GM12878 (cell line): ENCODE results near the gene AP4S1.
"Not testable (repeated sequence)": the region's sequence is repeated elsewhere in the genome, so short reads cannot be mapped to it uniquely, and the experiment has no call there.

Experiments used
- CBX5 ChIP-seq: sonication (generic); IDR thresholded peaks from 2 replicates; pipeline ENCODE4 v1.6.1; 2016; ENCODE audit warnings: low read depth, moderate library complexity, mild to moderate bottlenecking, inconsistent platforms
- EP300 ChIP-seq, 2 experiments: fragments of 150-350 bp in 1 of 2; IDR thresholded peaks; 2 replicates each; pipeline ENCODE4 v1.6.1; 2011 to 2012; ENCODE audit warnings: low read depth in 2 of 2, low read length in 2 of 2, borderline replicate concordance in 1 of 2, improper control_type of control experiment in 1 of 2, inconsistent platforms in 1 of 2; ENCODE audit not compliant: control insufficient read depth in 1 of 2
- POLR2A ChIP-seq: IDR thresholded peaks from 2 replicates; pipeline ENCODE4 v1.6.1; 2011; ENCODE audit warnings: low read depth, mild to moderate bottlenecking, low read length
- SUPT20H ChIP-seq: IDR thresholded peaks from 2 replicates; pipeline ENCODE4 v1.6.1; 2011; ENCODE audit warnings: low read depth, mild to moderate bottlenecking, low read length, moderate library complexity, borderline replicate concordance; ENCODE audit not compliant: control insufficient read depth
- TF ChIP-seq, protein P1 (sequence below): IDR thresholded peaks from 2 replicates; pipeline ENCODE4 v1.6.1; 2011; ENCODE audit warnings: low read depth, mild to moderate bottlenecking, low read length, moderate library complexity, borderline replicate concordance; ENCODE audit errors: extremely low read depth
- TF ChIP-seq, protein P2 (sequence below): IDR thresholded peaks from 2 replicates; pipeline ENCODE4 v1.6.1; 2012; ENCODE audit warnings: low read depth, low read length, improper control_type of control experiment
- TF ChIP-seq, protein P3 (sequence below), 3 experiments: IDR thresholded peaks in 2 of 3; conservative IDR thresholded peaks in 1 of 3; 2 replicates each; pipeline ENCODE4 v1.5.1; 2011; ENCODE audit warnings: low read depth in 3 of 3, low read length in 3 of 3, mild to moderate bottlenecking in 3 of 3, control low read depth in 2 of 3, moderate library complexity in 2 of 3, inconsistent platforms in 1 of 3, mixed read lengths in 1 of 3; ENCODE audit not compliant: control insufficient read depth in 2 of 3, insufficient read depth in 1 of 3; ENCODE audit errors: extremely low read depth in 1 of 3

DNA sequence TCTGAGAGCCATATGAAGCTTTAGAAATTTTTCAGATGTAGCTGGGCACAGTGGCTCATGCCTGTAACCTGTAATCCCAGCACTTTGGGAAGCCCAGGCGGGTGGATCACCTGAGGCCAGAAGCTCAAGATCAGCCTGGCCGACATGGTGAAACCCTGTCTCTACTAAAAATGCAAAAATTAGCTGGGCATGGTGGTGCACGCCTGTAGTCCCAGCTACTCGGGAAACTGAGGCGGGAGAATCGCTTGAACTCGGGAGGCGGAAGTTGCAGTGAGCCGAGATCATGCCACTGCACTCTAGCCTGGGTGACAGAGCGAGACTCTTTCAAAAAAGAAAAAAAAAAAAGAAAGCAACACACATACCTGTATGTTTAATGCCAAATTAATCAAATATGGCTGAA lies 17.4 kb downstream of the AP4S1 start:
- TF ChIP-seq, protein P1, sequence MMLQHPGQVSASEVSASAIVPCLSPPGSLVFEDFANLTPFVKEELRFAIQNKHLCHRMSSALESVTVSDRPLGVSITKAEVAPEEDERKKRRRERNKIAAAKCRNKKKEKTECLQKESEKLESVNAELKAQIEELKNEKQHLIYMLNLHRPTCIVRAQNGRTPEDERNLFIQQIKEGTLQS, result not testable (repeated sequence)
- TF ChIP-seq SUPT20H; POLR2A; EP300 (IDR thresholded peaks at IDR 0.05; ENCODE audit: borderline replicate concordance in 1 of 2, control insufficient read depth in 1 of 2, low read depth in 2 of 2, low read length in 2 of 2); CBX5: not testable (repeated sequence)
- TF ChIP-seq, protein P2, sequence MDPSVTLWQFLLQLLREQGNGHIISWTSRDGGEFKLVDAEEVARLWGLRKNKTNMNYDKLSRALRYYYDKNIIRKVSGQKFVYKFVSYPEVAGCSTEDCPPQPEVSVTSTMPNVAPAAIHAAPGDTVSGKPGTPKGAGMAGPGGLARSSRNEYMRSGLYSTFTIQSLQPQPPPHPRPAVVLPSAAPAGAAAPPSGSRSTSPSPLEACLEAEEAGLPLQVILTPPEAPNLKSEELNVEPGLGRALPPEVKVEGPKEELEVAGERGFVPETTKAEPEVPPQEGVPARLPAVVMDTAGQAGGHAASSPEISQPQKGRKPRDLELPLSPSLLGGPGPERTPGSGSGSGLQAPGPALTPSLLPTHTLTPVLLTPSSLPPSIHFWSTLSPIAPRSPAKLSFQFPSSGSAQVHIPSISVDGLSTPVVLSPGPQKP, result not testable (repeated sequence)
- TF ChIP-seq, protein P3, sequence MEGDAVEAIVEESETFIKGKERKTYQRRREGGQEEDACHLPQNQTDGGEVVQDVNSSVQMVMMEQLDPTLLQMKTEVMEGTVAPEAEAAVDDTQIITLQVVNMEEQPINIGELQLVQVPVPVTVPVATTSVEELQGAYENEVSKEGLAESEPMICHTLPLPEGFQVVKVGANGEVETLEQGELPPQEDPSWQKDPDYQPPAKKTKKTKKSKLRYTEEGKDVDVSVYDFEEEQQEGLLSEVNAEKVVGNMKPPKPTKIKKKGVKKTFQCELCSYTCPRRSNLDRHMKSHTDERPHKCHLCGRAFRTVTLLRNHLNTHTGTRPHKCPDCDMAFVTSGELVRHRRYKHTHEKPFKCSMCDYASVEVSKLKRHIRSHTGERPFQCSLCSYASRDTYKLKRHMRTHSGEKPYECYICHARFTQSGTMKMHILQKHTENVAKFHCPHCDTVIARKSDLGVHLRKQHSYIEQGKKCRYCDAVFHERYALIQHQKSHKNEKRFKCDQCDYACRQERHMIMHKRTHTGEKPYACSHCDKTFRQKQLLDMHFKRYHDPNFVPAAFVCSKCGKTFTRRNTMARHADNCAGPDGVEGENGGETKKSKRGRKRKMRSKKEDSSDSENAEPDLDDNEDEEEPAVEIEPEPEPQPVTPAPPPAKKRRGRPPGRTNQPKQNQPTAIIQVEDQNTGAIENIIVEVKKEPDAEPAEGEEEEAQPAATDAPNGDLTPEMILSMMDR (IDR thresholded peaks at IDR 0.05 in 2 of 3, conservative IDR thresholded peaks at IDR 0.05 in 1 of 3; ENCODE audit: control insufficient read depth in 2 of 3, extremely low read depth in 1 of 3, insufficient read depth in 1 of 3, low read depth in 3 of 3, low read length in 3 of 3), result not testable (repeated sequence)
